Lung (tissue), 12 donors: ENCODE results near the gene IFNG. TPM values are rescaled to one million over a fixed set of nuclear protein-coding genes. Genes with fewer than 3 reads are reported as not detected.

Source experiments
- ATAC-seq: fragments of 200-7000 bp; cut with Tn5 transposase; one replicate; pipeline ENCODE4 v1.9.1; 2020; ENCODE audit warnings: moderate number of reproducible peaks; ENCODE audit not compliant: insufficient read depth, low FRiP score
- DNase-seq, 3 donors: peaks; one replicate each; pipeline ENCODE4 v3.0.0-alpha.2; 2013 to 2017
- H3K27ac ChIP-seq, 2 donors: one replicate each; pipeline ENCODE4 v1.5.1; 2013; ENCODE audit warnings: mild to moderate bottlenecking in 2 of 2, moderate library complexity in 2 of 2, control low read depth in 1 of 2, inconsistent platforms in 1 of 2, low read depth in 1 of 2, low read length in 1 of 2
- H3K27me3 ChIP-seq, 3 donors: one replicate each; pipeline ENCODE4 v1.5.1; 2013; ENCODE audit warnings: low read length in 2 of 3; ENCODE audit not compliant: control insufficient read depth in 3 of 3, insufficient read depth in 3 of 3
- H3K36me3 ChIP-seq, 4 donors: one replicate each; pipeline ENCODE4 v1.5.1; 2013; ENCODE audit warnings: low read length in 4 of 4, mild to moderate bottlenecking in 1 of 4, moderate library complexity in 1 of 4; ENCODE audit not compliant: control insufficient read depth in 4 of 4, insufficient read depth in 4 of 4
- H3K4me1 ChIP-seq, 5 donors: one replicate each; pipeline ENCODE4 v1.5.1; 2013; ENCODE audit warnings: low read length in 5 of 5, mild to moderate bottlenecking in 2 of 5, moderate library complexity in 1 of 5; ENCODE audit not compliant: control insufficient read depth in 5 of 5, insufficient read depth in 5 of 5
- H3K4me3 ChIP-seq: one replicate; pipeline ENCODE4 v1.5.1; 2013; ENCODE audit warnings: mild to moderate bottlenecking, control low read depth, moderate library complexity
- H3K9ac ChIP-seq, 2 donors: one replicate each; pipeline ENCODE4 v1.5.1; 2013; ENCODE audit warnings: low read length in 2 of 2, control low read depth in 1 of 2; ENCODE audit not compliant: insufficient read depth in 1 of 2
- H3K9me3 ChIP-seq, 4 donors: one replicate each; pipeline ENCODE4 v1.5.1; 2013; ENCODE audit warnings: low read length in 3 of 4, mild to moderate bottlenecking in 1 of 4, moderate library complexity in 1 of 4; ENCODE audit not compliant: control insufficient read depth in 4 of 4, insufficient read depth in 3 of 4
- WGBS, 2 donors: extraction: QIAGEN DNeasy Blood & Tissue Kit; methylation state at CpG; one replicate each; pipeline ENCODE4 v1.1.7; 2013; 5-methylcytosine and 5-hydroxymethylcytosine counted together
- polyA plus RNA-seq, 2 donors: library from polyadenylated mRNA; stranded (reverse); fragments of 200-250 nt; gene quantifications; one replicate each; pipeline ENCODE4 v1.2.1, GENCODE V29; 2013
- total RNA-seq, 2 donors: library from RNA; depleted of rRNA in 1 of 2; stranded (reverse); fragments of >200 nt in 1 of 2; gene quantifications; one replicate each; pipeline ENCODE4 v1.2.1, GENCODE V29; 2014 to 2021
- TF ChIP-seq, protein P1 (sequence below): IDR thresholded peaks from 2 replicates; pipeline ENCODE4 v1.5.1; 2012; ENCODE audit warnings: mild to moderate bottlenecking; ENCODE audit errors: control extremely low read depth, extremely low read depth
- donor health status: control.
- donor health status: control.
- donor health status: Bipolar disorder and iron deficiency.
- donor health status: healthy.
- donor health status: DM: yes; HTN: yes; CAD: no.

The IFNG gene
- total and polyA plus RNA-seq, 4 donors, result 0.22 to 0.49 (median 0.40) TPM; not detected in 1

DNA sequence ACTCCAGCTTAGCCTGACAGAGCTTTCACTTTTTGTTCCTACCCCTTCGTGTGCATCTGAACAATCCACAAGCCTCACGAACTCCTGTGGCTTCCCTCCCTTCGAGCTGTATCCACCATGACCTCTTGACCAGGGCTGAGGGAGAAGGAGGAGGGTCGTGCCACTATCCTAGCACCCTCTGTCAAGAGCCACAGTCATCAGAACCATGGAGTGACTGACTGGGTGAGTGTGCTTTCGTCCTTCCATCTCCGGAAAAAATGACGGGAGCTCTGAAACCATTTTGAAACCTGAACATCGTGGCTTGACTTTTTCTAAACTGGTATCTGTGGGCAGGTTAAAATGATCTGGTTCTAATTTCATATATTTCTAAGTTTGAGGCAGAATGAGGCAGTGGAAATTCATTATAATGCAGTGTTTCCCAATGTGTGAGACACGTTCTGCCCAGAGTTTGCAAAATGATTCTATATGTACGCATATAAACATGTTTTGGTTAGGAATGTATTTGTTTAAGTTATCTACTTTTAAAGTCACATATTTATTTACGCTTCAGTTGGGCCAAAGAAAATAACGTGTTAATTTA lies 39.1 kb upstream of the IFNG start:
- peaks cover 0 to 4% (median 0%) of the 10 kb centered on the region in 3 donors for H3K27me3 ChIP-seq
- TF ChIP-seq, protein P1, sequence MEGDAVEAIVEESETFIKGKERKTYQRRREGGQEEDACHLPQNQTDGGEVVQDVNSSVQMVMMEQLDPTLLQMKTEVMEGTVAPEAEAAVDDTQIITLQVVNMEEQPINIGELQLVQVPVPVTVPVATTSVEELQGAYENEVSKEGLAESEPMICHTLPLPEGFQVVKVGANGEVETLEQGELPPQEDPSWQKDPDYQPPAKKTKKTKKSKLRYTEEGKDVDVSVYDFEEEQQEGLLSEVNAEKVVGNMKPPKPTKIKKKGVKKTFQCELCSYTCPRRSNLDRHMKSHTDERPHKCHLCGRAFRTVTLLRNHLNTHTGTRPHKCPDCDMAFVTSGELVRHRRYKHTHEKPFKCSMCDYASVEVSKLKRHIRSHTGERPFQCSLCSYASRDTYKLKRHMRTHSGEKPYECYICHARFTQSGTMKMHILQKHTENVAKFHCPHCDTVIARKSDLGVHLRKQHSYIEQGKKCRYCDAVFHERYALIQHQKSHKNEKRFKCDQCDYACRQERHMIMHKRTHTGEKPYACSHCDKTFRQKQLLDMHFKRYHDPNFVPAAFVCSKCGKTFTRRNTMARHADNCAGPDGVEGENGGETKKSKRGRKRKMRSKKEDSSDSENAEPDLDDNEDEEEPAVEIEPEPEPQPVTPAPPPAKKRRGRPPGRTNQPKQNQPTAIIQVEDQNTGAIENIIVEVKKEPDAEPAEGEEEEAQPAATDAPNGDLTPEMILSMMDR, result no peak
- no peak overlapping the region for H3K4me3 ChIP-seq
- ATAC-seq, result no peak
- no peak for DNase-seq
- WGBS, 2 donors, result 77 to 86% methylated on average over 12 of the region's 12 CpGs
- no peaks in the 10 kb centered on the region for H3K36me3 ChIP-seq
- H3K27ac ChIP-seq, result no peak overlapping the region
- peaks cover 0 to 2% (median 0%) of the 10 kb centered on the region in 4 donors for H3K9me3 ChIP-seq
- peaks cover 0 to 2% (median 0%) of the 10 kb centered on the region in 5 donors for H3K4me1 ChIP-seq
- H3K9ac ChIP-seq, result no peak overlapping the region

DNA sequence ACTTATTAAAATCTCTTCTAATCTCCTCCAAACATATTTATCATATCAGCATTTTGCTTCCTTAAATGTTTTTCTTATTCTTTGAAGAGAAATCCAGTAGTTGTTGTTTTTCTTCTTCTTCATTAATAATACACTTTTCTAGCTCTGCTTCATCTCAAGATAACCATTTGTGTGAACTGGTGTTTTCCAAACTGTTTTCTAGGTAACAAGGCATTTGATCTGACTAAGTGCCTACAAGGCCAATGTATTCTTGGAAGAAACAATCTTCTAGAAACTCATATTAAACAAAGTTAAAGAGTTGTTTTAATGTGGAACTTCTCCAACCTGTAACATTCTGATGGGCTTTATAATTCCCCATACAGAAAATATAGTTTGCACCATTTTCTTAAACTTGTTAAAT lies 30.8 kb upstream of the IFNG start:
- Histone ChIP-seq H3K9me3 (no peaks in the 10 kb centered on the region), H3K27me3 (no peaks in the 10 kb centered on the region), H3K36me3 (no peaks in the 10 kb centered on the region), H3K27ac (no peak overlapping the region), H3K4me3 (no peak overlapping the region), H3K4me1 (no peaks in the 10 kb centered on the region), H3K9ac (no peak overlapping the region)
- DNase-seq (no peak), ATAC-seq (no peak)
- TF ChIP-seq, protein P1, result no peak

DNA sequence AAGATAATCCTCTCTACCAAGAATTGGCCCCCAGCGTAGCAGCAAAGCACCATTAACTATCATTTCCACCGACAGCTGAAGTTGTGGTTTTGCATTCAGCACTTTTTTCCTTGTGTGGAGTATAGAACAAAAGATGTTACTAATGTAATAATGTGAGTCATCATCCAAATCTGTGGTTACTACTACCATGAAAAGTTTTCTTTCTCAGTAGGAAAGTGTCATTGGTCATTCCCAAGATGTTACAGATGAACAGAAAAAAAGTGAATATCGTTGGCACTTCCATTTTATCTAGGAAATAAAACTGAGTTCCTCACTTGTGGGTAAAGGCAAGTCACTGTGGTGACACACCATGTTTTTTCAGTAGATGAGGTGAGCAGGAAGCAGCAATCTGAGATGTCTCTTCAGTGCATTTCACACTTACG lies 30.3 kb upstream of the IFNG start:
- DNase-seq (no peak), ATAC-seq (no peak)
- WGBS, 2 donors, result 77 to 84% methylated on average over 4 of the region's 4 CpGs
- Histone ChIP-seq H3K36me3 (no peaks in the 10 kb centered on the region), H3K9ac (no peak overlapping the region), H3K9me3 (no peaks in the 10 kb centered on the region), H3K4me1 (no peaks in the 10 kb centered on the region), H3K27me3 (no peaks in the 10 kb centered on the region), H3K4me3 (no peak overlapping the region), H3K27ac (no peak overlapping the region)
- TF ChIP-seq, protein P1, result no peak

DNA sequence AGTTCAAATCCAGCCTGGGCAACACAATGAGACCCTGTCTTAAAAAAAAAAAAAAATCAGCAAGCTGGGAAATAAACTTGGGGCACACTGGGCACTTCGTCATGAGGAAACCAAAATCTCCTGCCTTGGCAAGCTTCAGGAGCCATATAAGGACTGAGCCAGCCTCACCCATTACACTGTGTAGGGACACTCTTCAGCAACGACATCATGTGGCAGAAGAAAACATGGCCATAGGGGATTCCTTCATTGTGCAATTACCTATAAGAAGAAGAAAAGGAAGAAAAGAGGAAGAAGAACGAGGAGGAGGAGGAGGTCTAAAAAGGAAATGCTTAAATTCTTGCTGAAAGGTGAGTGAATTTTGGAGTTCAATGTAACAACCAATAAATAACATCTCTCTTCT lies 26.1 kb upstream of the IFNG start:
- H3K9me3 ChIP-seq, result peaks cover 0 to 4% (median 0%) of the 10 kb centered on the region in 4 donors

More for the DNA sequence above, 26.1 kb upstream of the IFNG start:
- H3K9ac ChIP-seq, result no peak overlapping the region
- H3K4me3 ChIP-seq, result no peak overlapping the region
- no peak overlapping the region for H3K27ac ChIP-seq
- H3K27me3 ChIP-seq, result no peaks in the 10 kb centered on the region
- TF ChIP-seq, protein P1, result no peak
- H3K36me3 ChIP-seq, result no peaks in the 10 kb centered on the region
- ATAC-seq (no peak), DNase-seq (no peak)
- 57 to 68% methylated on average over 3 of the region's 3 CpGs for WGBS, 2 donors
- H3K4me1 ChIP-seq, result no peaks in the 10 kb centered on the region
